Kidney (tissue), 14 donors: ENCODE measurements around the gene TAF8. TPM values are rescaled to one million over a fixed set of nuclear protein-coding genes. Genes with fewer than 3 reads are reported as not detected.
A peak's percentile ranks its signal among the peaks of the same experiment; 100 is the strongest.

Experiments used
- DNase-seq, 5 donors: peaks; one replicate each; pipeline ENCODE4 v3.0.0-alpha.2; 2013 to 2020
- FAIRE-seq: peaks from 2 replicates; lab custom pipeline; 2012; peaks lifted over from hg19 to GRCh38; lab: Jason Lieb, UNC
- H3K27ac ChIP-seq, 2 donors: one replicate each; pipeline ENCODE4 v1.7.0; 2013; ENCODE audit warnings: low read depth in 2 of 2, low read length in 2 of 2, inconsistent platforms in 1 of 2
- H3K27me3 ChIP-seq: one replicate; pipeline ENCODE4 v1.7.1; 2013; ENCODE audit warnings: low read length, inconsistent platforms; ENCODE audit not compliant: control insufficient read depth, insufficient read depth
- H3K36me3 ChIP-seq, 3 donors: one replicate each; pipeline versions ENCODE4 v1.7.0 to v1.7.1; 2013; ENCODE audit warnings: low read length in 3 of 3, control low read depth in 1 of 3, inconsistent platforms in 1 of 3; ENCODE audit not compliant: insufficient read depth in 3 of 3, control insufficient read depth in 2 of 3
- H3K4me1 ChIP-seq, 3 donors: one replicate each; pipeline versions ENCODE4 v1.7.0 to v1.7.1; 2013; ENCODE audit warnings: low read length in 3 of 3, inconsistent platforms in 1 of 3, low read depth in 1 of 3; ENCODE audit not compliant: control insufficient read depth in 2 of 3, insufficient read depth in 2 of 3
- H3K4me3 ChIP-seq, 3 donors: one replicate each; pipeline versions ENCODE4 v1.7.0 to v1.8.1; 2013; ENCODE audit warnings: low read length in 3 of 3, control low read depth in 1 of 3, inconsistent platforms in 1 of 3
- H3K9ac ChIP-seq, 3 donors: one replicate each; pipeline versions ENCODE4 v1.7.0 to v1.7.1; 2013; ENCODE audit warnings: low read length in 3 of 3, control low read depth in 1 of 3, inconsistent platforms in 1 of 3
- H3K9me3 ChIP-seq, 3 donors: one replicate each; pipeline versions ENCODE4 v1.7.0 to v1.7.1; 2013; ENCODE audit warnings: low read length in 3 of 3, control low read depth in 1 of 3, inconsistent platforms in 1 of 3; ENCODE audit not compliant: control insufficient read depth in 2 of 3, insufficient read depth in 1 of 3
- intact Hi-C: fragments of 100-400 bp; cut with DNase I; formaldehyde crosslinking; loops from one replicate; pipeline ENCODE4 v1.11.1; 2022
- polyA plus RNA-seq: library from polyadenylated mRNA; stranded (reverse); fragments of 350-450 nt; fragmentation: Illumina TruSeq; extraction: RNeasy Lipid Tissue Mini Kit (QIAGEN cat#74804); gene quantifications from one replicate; pipeline ENCODE4 v1.2.3, GENCODE V29; 2014; ENCODE audit warnings: low read depth, low replicate concordance; ENCODE audit not compliant: insufficient read depth
- total RNA-seq: library from RNA; stranded (reverse); fragmentation: NEBNext Ultra II Directional; extraction: Animal tissue kit (Norgen Biotek cat#: 25700); gene quantifications from one replicate; pipeline ENCODE4 v1.2.1, GENCODE V29; 2021
- TF ChIP-seq, protein P1 (sequence below): IDR thresholded peaks from 3 replicates; pipeline ENCODE4 v1.5.1; 2012; ENCODE audit warnings: mild to moderate bottlenecking, moderate library complexity, borderline replicate concordance; ENCODE audit not compliant: insufficient read depth; ENCODE audit errors: extremely low read depth
- donor health status: control.
- donor health status: control.
- donor health status: control.
- donor health status: control.
- donor health status: control.
- donor health status: DM: yes; HTN: yes; CAD: no.
- donor health status: Normal renal cell carcinoma (clear cell type).

TAF8 gene
- total and polyA plus RNA-seq, 2 donors from 2014 or later = 16.3 to 32.0 TPM

GRCh38 chr6:42104095-42104803 lies 53.9 kb downstream of the TAF8 start:
- FAIRE-seq (no peak), DNase-seq (peak in 4 of 5 donors; percentile 76 to 85 (median 81))
- no peaks in the 10 kb centered on the region for H3K36me3 ChIP-seq
- H3K4me1 ChIP-seq = peaks cover 0 to under 1% (median 0%) of the 10 kb centered on the region in 3 donors
- no peaks in the 10 kb centered on the region for H3K9me3 ChIP-seq
- no peak overlapping the region for H3K9ac ChIP-seq
- no peak overlapping the region for H3K4me3 ChIP-seq
- TF ChIP-seq, protein P1, sequence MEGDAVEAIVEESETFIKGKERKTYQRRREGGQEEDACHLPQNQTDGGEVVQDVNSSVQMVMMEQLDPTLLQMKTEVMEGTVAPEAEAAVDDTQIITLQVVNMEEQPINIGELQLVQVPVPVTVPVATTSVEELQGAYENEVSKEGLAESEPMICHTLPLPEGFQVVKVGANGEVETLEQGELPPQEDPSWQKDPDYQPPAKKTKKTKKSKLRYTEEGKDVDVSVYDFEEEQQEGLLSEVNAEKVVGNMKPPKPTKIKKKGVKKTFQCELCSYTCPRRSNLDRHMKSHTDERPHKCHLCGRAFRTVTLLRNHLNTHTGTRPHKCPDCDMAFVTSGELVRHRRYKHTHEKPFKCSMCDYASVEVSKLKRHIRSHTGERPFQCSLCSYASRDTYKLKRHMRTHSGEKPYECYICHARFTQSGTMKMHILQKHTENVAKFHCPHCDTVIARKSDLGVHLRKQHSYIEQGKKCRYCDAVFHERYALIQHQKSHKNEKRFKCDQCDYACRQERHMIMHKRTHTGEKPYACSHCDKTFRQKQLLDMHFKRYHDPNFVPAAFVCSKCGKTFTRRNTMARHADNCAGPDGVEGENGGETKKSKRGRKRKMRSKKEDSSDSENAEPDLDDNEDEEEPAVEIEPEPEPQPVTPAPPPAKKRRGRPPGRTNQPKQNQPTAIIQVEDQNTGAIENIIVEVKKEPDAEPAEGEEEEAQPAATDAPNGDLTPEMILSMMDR = peak; percentile 39
- no peak overlapping the region for H3K27ac ChIP-seq
- no peaks in the 10 kb centered on the region for H3K27me3 ChIP-seq
- intact Hi-C loops = no loop called here

- H3K27ac ChIP-seq = no peak overlapping the region
- no peak overlapping the region for H3K9ac ChIP-seq
- no peaks in the 10 kb centered on the region for H3K9me3 ChIP-seq
- H3K27me3 ChIP-seq = no peaks in the 10 kb centered on the region
- H3K36me3 ChIP-seq = no peaks in the 10 kb centered on the region
- intact Hi-C loops = no loop called here
- no peak overlapping the region for H3K4me3 ChIP-seq
- H3K4me1 ChIP-seq = no peaks in the 10 kb centered on the region
- DNase-seq = no peak
- FAIRE-seq = no peak
- TF ChIP-seq, protein P1 = no peak
Observed at GRCh38 chr6:42104804-42105125, 54.4 kb downstream of the TAF8 start.

DNA sequence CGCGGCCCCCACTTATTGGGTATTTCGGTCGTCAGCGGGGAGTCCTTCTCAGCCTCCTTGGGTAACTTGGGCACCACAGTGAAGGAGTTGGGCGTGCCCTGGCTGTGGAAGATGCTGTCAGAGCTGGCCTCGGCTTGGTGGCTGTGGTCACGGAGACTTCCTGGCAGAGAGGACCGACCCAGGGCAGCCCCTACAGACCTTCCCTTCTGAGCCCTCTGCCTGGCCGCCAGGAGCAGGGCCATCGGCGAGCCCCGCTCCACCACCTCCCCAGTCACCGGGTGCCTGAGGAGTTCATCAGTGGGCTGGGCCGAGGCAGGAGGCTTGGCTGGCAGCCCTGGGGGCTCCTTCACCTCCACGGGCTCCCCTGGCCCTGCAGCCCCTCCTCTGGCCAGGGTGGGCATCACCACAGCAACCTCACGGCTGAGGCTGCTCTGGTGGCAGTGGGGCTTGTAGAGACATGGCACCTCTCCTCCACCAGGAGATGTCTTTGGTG lies 54.9 kb downstream of the TAF8 start:
- no peak overlapping the region for H3K9ac ChIP-seq
- TF ChIP-seq, protein P1 = no peak
- no peaks in the 10 kb centered on the region for H3K9me3 ChIP-seq
- no peak for FAIRE-seq
- DNase-seq = no peak
- H3K27ac ChIP-seq = no peak overlapping the region
- H3K27me3 ChIP-seq = no peaks in the 10 kb centered on the region
- H3K4me1 ChIP-seq = no peaks in the 10 kb centered on the region
- H3K4me3 ChIP-seq = no peak overlapping the region
- intact Hi-C loops = no loop called here
- H3K36me3 ChIP-seq = no peaks in the 10 kb centered on the region
